ENCODE data around the gene KIAA0232. TPM values are rescaled to one million over a fixed set of nuclear protein-coding genes. Genes with fewer than 3 reads are reported as not detected.
A peak's percentile ranks its signal among the peaks of the same experiment; 100 is the strongest.
"Not testable (repeated sequence)": the region's sequence is repeated elsewhere in the genome, so short reads cannot be mapped to it uniquely, and the experiment has no call there.

KIAA0232 gene
- total RNA-seq, 2 experiments from 2014 or later: 16.1 to 16.5 TPM

DNA sequence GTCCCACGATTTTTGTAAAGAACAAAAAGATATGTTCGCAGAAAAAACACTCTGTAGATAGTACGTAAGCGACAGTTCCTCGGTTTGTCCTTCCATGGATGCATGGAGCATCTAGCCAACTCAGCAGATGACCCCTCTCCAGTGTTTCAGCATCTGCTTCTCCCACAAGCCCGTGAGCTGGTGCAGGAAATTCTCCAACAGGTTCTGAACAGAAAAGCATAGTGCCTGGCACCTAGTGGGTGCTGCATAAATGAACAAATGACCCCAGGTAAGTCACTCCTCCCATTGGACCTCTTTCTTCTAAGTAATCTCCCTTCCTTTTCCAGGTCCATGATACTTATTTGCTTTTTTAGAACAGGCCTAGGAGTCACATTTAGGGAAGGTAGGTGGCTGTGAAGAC lies 966 bp upstream of the KIAA0232 start:
- peak overlapping the region; percentile 67 for H3K4me3 Mint-ChIP-seq
- POLR2A ChIA-PET: interaction anchor here (1.7 kb wide), 1 partner anchor 12 kb away, joined by 5 read pairs; no protein-coding TSS in a partner anchor
- H3K27ac Mint-ChIP-seq: peak overlapping the region; percentile 43
- no peaks in the 10 kb centered on the region for H3K9me3 Mint-ChIP-seq
- intact Hi-C loops (cut with micrococcal nuclease): no loop called here
- DNase-seq: no peak
- H3K4me1 Mint-ChIP-seq (ENCODE audit: low read depth): peaks cover 49% of the 10 kb centered on the region
- H3K27me3 Mint-ChIP-seq: no peaks in the 10 kb centered on the region
- CTCF ChIA-PET: interaction anchor here (1.0 to 3.1 kb wide), 4 partner anchors 49 to 127 kb away, joined by 3 to 11 read pairs (median 8); no protein-coding TSS in a partner anchor
- peaks cover 2% of the 10 kb centered on the region for H3K36me3 Mint-ChIP-seq

DNA sequence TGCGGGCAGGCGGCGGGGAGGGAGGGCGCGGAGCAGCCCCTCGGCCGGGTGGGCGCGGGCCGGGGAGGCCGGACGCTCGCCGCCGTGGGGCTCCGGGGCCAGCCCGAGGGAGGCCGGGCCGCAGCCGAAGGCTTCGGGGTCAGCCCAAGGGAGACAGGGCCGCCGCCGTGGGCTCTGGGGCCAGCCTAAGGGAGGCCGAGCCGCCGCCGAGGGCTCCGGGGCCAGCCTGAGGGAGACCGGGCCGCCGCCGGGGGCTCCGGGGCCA lies 251 bp downstream of the KIAA0232 start:
- DNase-seq: no peak
- intact Hi-C loops (cut with micrococcal nuclease): loop anchor here (1.0 to 2.0 kb wide), 8 partner anchors 66 to 286 kb away; partner anchors contain the start of genes BLOC1S4 and GRPEL1
- H3K27me3 Mint-ChIP-seq: no peaks in the 10 kb centered on the region
- no peak overlapping the region for H3K27ac Mint-ChIP-seq
- no peak overlapping the region for H3K4me3 Mint-ChIP-seq
- H3K9me3 Mint-ChIP-seq: no peaks in the 10 kb centered on the region
- H3K4me1 Mint-ChIP-seq (ENCODE audit: low read depth): peaks cover 46% of the 10 kb centered on the region
- H3K36me3 Mint-ChIP-seq: peaks cover 4% of the 10 kb centered on the region
- CTCF ChIA-PET: interaction anchor here (1.0 to 1.4 kb wide), 3 partner anchors 11 to 65 kb away, joined by 3 read pairs; no protein-coding TSS in a partner anchor
- POLR2A ChIA-PET: interaction anchor here (1.7 to 2.4 kb wide), 2 partner anchors 13 to 127 kb away, joined by 5 to 9 read pairs; partner anchors contain the start of gene TBC1D14

DNA sequence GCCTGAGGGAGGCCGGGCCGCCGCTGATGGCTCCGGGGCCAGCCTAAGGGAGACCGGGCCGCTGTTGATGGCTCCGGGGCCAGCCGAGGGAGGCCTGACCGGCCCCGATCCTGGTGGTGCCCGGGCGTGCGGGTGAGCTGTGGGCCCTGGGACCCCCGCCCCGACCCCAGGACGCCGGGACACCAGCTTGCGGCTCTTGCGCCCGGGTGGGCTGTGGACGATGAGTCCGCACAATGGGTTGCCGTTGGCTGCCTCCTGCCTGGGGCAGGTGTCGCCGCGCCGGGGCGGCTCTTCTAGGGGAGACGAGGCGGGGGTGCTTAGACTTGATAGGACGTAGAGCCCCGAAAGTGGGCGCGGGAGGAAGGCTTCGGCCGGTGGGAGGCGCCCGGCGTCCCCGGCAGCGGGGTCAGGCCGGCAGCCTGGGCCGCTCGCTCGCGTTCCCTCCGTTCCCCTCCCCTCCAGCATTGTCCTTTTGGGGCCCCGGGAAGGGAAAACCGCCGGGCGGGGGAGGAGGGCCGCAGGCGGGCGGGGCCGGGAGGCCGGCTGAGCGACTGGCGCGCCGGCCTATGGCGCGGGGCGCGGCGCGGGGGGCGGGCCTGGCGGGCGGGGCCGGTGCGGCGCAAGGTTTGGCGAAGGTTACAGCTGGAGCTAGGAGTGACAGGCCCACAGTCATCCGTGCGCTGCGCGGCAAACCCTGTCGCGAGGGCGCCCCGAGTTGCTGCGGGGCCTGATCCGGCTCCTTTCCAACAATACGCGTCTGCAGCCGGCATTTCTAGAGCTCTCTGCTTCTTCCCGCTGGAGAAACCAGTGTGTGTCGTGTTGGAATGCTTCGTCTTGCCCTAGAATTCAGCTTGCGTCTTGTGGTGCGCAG lies 819 bp downstream of the KIAA0232 start:
- DNase-seq: peak; percentile 94
- Mint-ChIP-seq H3K27ac (peak overlapping the region; percentile 77), H3K4me3 (peak overlapping the region; percentile 80), H3K27me3 (no peaks in the 10 kb centered on the region), H3K9me3 (no peaks in the 10 kb centered on the region), H3K4me1 (ENCODE audit: low read depth) (peaks cover 47% of the 10 kb centered on the region), H3K36me3 (peaks cover 6% of the 10 kb centered on the region)
- ChIA-PET CTCF (interaction anchor here (0.8 to 3.0 kb wide), 6 partner anchors 10 to 130 kb away, joined by 3 to 27 read pairs (median 3); no protein-coding TSS in a partner anchor), POLR2A (interaction anchor here (0.6 to 2.5 kb wide), 7 partner anchors 10 to 284 kb away, joined by 3 to 9 read pairs (median 5); partner anchors contain the start of genes GRPEL1 and TBC1D14)
- intact Hi-C loops (cut with micrococcal nuclease): loop anchor here (1.0 to 2.0 kb wide), 7 partner anchors 67 to 285 kb away; partner anchors contain the start of genes BLOC1S4 and GRPEL1

DNA sequence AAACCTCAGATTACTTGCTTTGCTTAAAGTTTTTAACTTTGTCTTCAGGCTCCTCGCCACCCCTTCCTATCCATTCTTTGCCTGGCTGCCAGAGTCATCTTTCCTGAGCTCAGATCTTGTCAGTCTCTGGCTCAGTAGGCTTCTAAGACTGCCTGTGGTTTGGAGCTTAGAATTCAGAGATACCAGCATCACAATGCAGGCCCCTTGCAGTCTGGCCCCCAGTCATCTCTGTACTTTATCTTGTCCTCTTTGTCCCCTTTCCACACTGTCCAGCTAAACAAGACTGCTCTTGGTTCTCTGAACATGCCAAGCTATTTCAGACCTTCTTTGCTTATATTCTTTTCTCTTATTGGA lies 3.0 kb downstream of the KIAA0232 start:
- intact Hi-C loops (cut with micrococcal nuclease): no loop called here
- Mint-ChIP-seq H3K36me3 (peaks cover 11% of the 10 kb centered on the region), H3K27ac (no peak overlapping the region), H3K9me3 (no peaks in the 10 kb centered on the region), H3K4me3 (peak overlapping the region; percentile 0), H3K27me3 (no peaks in the 10 kb centered on the region), H3K4me1 (ENCODE audit: low read depth) (peaks cover 54% of the 10 kb centered on the region)
- POLR2A ChIA-PET: interaction anchor here (2.5 kb wide), 1 partner anchor 282 kb away, joined by 8 read pairs; the partner anchor contains the start of gene GRPEL1
- no peak for DNase-seq
- CTCF ChIA-PET: interaction anchor here (0.6 to 3.0 kb wide), 3 partner anchors 70 to 111 kb away, joined by 3 to 27 read pairs (median 3); partner anchors contain the start of gene BLOC1S4

DNA sequence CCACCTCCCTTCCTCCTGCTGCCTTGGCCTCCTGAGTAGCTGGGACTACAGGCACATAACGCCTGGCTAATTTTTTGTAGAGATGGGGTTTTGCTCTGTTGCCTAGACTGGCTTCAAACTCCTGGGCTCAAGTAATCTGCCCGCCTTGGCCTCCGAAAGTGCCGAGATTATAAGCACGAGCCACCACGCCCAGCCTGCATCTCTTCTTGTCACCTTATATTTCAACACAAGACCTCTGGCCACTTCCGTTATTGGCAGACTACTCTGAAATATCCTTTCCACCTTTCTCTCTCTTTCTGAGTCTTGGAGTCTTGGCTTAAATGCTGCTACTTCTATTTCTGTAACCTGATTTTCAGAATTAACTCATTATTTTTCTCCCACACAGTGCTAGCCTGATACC lies 5.6 kb downstream of the KIAA0232 start:
- POLR2A ChIA-PET: no interaction called here
- CTCF ChIA-PET: interaction anchor here (0.9 kb wide), 1 partner anchor 67 kb away, joined by 3 read pairs; no protein-coding TSS in a partner anchor
- Mint-ChIP-seq H3K36me3 (peaks cover 26% of the 10 kb centered on the region), H3K4me3 (no peak overlapping the region), H3K4me1 (ENCODE audit: low read depth) (peaks cover 62% of the 10 kb centered on the region), H3K27ac (peak overlapping the region; percentile 70), H3K27me3 (no peaks in the 10 kb centered on the region), H3K9me3 (peaks cover 9% of the 10 kb centered on the region)
- intact Hi-C loops (cut with micrococcal nuclease): loop anchor here (2.0 kb wide), 1 partner anchor 45 kb away; no protein-coding TSS in a partner anchor
- DNase-seq: peak; percentile 26

DNA sequence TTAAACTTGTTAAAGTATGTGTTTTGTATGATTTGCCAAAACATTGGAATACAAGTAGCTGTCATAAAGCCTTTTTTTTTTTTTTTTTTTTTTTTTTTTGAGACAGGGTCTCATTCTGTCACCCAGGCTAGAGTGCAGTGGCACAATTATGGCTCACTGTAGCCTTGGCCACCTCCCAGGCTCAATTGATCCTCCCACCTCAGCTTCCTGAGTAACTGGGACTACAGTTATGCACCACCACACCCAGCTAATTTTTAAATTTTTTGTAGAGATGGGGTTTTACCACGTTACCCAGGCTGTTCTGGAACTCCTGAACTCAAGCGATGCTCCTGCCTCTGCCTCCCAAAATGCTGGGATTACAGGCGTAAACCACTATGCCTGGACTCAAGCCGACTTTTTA lies 8.7 kb downstream of the KIAA0232 start:
- H3K36me3 Mint-ChIP-seq: peaks cover 30% of the 10 kb centered on the region
- CTCF ChIA-PET; intact Hi-C loops (cut with micrococcal nuclease); DNase-seq; H3K9me3 Mint-ChIP-seq; H3K4me3 Mint-ChIP-seq; H3K27me3 Mint-ChIP-seq; POLR2A ChIA-PET; H3K27ac Mint-ChIP-seq: not testable (repeated sequence)
- H3K4me1 Mint-ChIP-seq (ENCODE audit: low read depth): peaks cover 59% of the 10 kb centered on the region

DNA sequence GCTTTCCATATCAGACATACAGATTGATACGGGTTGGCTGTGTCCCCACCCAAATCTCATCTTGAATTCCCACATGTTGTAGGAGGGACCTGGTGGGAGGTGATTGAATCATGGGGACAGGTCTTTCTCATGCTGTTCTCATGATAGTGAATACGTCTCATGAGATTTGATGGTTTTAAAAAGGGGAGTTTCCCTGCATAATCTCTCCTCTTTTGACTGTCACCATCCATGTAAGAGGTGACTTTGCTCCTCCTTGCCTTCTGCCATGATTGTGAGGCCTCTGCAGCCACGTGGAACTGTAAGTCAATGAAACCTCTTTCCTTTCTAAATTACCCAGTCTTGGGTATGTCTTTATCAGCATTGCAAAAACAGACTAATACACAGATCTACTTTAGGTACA lies 9.3 kb downstream of the KIAA0232 start:
- peak overlapping the region; percentile 26 for H3K27ac Mint-ChIP-seq
- peaks cover 61% of the 10 kb centered on the region for H3K4me1 Mint-ChIP-seq (ENCODE audit: low read depth)
- POLR2A ChIA-PET: not testable (repeated sequence)

DNA sequence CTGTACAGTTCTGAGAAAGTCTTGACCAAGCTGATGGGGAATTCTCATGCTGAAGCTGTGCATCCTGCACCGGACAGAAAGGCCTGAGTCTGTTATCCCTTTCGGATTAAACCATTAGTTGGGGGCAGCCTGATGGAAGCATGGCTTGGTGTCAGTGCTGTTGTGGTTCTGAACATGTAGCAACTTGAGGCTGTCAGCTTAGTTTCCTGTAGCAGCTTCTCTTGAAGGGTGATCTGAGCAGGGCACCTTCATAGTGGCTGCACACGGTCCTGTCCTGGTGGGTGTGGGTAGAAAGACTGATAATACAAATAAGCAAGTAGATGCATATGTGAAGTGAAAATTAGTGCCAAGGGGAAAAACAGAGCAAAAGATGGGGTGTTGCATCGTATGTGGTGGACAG lies 11.7 kb downstream of the KIAA0232 start:
- ChIA-PET CTCF (interaction anchor here (0.7 to 2.0 kb wide), 3 partner anchors 11 to 79 kb away, joined by 3 to 4 read pairs (median 3); no protein-coding TSS in a partner anchor), POLR2A (interaction anchor here (1.1 kb wide), 1 partner anchor 10 kb away, joined by 4 read pairs; no protein-coding TSS in a partner anchor)
- DNase-seq: no peak
- peaks cover 24% of the 10 kb centered on the region for H3K36me3 Mint-ChIP-seq
- no peak overlapping the region for H3K27ac Mint-ChIP-seq
- H3K4me1 Mint-ChIP-seq (ENCODE audit: low read depth): peaks cover 48% of the 10 kb centered on the region
- intact Hi-C loops (cut with micrococcal nuclease): no loop called here
- H3K27me3 Mint-ChIP-seq: no peaks in the 10 kb centered on the region
- H3K9me3 Mint-ChIP-seq: peaks cover 9% of the 10 kb centered on the region
- H3K4me3 Mint-ChIP-seq: no peak overlapping the region

More for the DNA sequence above, 9.3 kb downstream of the KIAA0232 start:
- intact Hi-C loops (cut with micrococcal nuclease); H3K9me3 Mint-ChIP-seq; H3K27me3 Mint-ChIP-seq; CTCF ChIA-PET; H3K4me3 Mint-ChIP-seq: not testable (repeated sequence)
- peak; percentile 22 for DNase-seq
- peaks cover 30% of the 10 kb centered on the region for H3K36me3 Mint-ChIP-seq

DNA sequence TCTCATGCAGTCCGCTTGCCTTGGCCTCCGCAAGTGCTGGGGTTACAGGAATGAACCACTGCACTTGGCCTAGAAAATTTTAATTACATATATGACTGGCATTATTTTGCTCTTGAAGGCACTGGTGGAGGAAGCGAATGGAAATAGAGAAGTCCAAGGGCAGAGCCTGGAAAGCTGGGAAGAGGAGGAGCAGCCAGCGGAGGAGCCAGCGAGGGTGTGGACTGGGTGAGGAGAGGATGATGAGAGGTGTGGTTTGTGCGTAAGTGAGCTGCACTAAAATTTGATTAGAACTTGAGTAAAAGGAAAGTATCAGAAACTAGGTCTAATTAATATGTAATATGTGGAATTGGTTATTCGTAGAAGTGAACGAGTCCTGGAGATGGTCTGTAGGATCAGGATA lies 13.3 kb downstream of the KIAA0232 start:
- H3K4me3 Mint-ChIP-seq: no peak overlapping the region
- H3K9me3 Mint-ChIP-seq: peaks cover 9% of the 10 kb centered on the region
- H3K27ac Mint-ChIP-seq: no peak overlapping the region

DNA sequence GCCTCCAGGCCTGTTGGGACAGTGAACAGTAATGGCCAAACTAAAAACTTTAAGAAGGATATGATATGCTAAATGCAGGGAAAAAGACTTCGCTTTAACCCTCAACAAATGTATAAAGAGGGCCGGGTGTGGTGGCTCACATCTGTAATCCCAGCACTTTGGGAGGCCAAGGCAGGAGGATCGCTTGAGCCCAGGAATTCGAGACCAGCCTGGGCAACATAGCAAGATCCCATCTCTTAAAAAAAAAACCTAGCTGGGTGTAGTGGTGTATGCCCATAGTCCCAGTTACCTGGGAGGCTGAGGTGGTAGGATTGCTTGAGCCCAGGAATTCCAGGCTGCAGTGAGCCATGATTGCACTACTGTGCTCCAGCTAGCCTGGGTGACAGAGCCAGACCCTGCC lies 14.8 kb downstream of the KIAA0232 start:
- H3K27ac Mint-ChIP-seq; CTCF ChIA-PET; intact Hi-C loops (cut with micrococcal nuclease); DNase-seq; H3K9me3 Mint-ChIP-seq; H3K4me3 Mint-ChIP-seq; POLR2A ChIA-PET; H3K27me3 Mint-ChIP-seq: not testable (repeated sequence)
- Mint-ChIP-seq H3K36me3 (peaks cover 12% of the 10 kb centered on the region), H3K4me1 (ENCODE audit: low read depth) (peaks cover 43% of the 10 kb centered on the region)

More for the DNA sequence above, 13.3 kb downstream of the KIAA0232 start:
- peaks cover 23% of the 10 kb centered on the region for H3K36me3 Mint-ChIP-seq
- CTCF ChIA-PET: interaction anchor here (1.8 kb wide), 1 partner anchor 78 kb away, joined by 10 read pairs; no protein-coding TSS in a partner anchor
- DNase-seq: no peak
- no peaks in the 10 kb centered on the region for H3K27me3 Mint-ChIP-seq
- H3K4me1 Mint-ChIP-seq (ENCODE audit: low read depth): peaks cover 49% of the 10 kb centered on the region
- intact Hi-C loops (cut with micrococcal nuclease): no loop called here
- POLR2A ChIA-PET: interaction anchor here (0.9 kb wide), 1 partner anchor 55 kb away, joined by 4 read pairs; no protein-coding TSS in a partner anchor

DNA sequence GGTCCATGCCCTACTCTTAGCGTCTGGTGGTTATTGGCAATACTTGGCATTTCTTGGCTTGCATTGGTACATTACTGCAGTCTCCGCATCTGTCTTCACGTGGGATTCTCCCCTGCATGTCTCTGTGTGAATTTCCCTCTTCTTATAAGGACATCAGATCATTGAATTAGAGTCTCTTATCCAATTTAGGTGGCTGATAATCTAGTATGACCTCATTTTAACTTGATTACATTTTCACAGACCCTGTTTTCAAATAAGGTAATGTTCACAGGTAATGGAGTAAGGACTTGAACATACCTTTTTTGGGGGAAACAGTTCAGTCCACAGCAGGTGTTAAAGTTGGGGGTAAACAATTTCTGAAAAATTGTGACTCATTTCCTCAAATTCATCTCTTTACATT lies 16.6 kb downstream of the KIAA0232 start:
- peaks cover 10% of the 10 kb centered on the region for H3K36me3 Mint-ChIP-seq
- H3K27ac Mint-ChIP-seq: no peak overlapping the region
- intact Hi-C loops (cut with micrococcal nuclease): no loop called here
- no peak for DNase-seq
- ChIA-PET POLR2A (no interaction called here), CTCF (no interaction called here)
- H3K4me1 Mint-ChIP-seq (ENCODE audit: low read depth): peaks cover 35% of the 10 kb centered on the region
- no peaks in the 10 kb centered on the region for H3K9me3 Mint-ChIP-seq
- no peak overlapping the region for H3K4me3 Mint-ChIP-seq
- no peaks in the 10 kb centered on the region for H3K27me3 Mint-ChIP-seq

DNA sequence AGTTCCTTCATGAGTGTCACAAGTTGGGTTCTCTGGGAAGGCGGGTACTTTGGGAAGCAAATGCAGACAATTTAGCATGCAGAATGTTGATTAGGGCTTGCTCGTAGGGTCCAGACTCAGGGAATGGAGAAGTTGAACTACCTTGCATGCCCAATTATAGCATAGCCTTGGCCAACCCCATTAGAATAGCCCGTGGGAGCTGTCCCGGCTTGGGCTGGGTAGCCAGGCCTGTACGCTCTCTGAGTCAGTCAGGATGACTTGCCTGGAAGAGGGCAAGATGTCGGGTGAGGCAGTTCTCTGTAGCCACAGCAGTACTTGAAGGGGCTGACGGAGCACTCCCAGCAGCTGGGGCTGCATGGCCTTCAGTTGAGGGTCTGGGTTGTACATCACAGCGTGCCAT lies 19.5 kb downstream of the KIAA0232 start:
- H3K4me1 Mint-ChIP-seq (ENCODE audit: low read depth): peaks cover 22% of the 10 kb centered on the region
- H3K27ac Mint-ChIP-seq: no peak overlapping the region
- ChIA-PET POLR2A (no interaction called here), CTCF (no interaction called here)
- peaks cover 7% of the 10 kb centered on the region for H3K36me3 Mint-ChIP-seq
- H3K9me3 Mint-ChIP-seq: no peaks in the 10 kb centered on the region
- H3K27me3 Mint-ChIP-seq: no peaks in the 10 kb centered on the region
- no peak for DNase-seq
- H3K4me3 Mint-ChIP-seq: no peak overlapping the region
- intact Hi-C loops (cut with micrococcal nuclease): no loop called here

Measured in activated CD4-positive, alpha-beta memory T cell treated with anti-CD3 and anti-CD28 coated beads for 36 hours (primary cell).